NCI-H146 (cell line): ENCODE data around the gene ASGR1.
A peak's percentile ranks its signal among the peaks of the same experiment; 100 is the strongest.
"Not testable (repeated sequence)": the region's sequence is repeated elsewhere in the genome, so short reads cannot be mapped to it uniquely, and the experiment has no call there.

Source experiments
- DNase-seq: peaks from one replicate; lab custom pipeline; 2025; lab: John Stamatoyannopoulos, UW

Gene ASGR1

DNA sequence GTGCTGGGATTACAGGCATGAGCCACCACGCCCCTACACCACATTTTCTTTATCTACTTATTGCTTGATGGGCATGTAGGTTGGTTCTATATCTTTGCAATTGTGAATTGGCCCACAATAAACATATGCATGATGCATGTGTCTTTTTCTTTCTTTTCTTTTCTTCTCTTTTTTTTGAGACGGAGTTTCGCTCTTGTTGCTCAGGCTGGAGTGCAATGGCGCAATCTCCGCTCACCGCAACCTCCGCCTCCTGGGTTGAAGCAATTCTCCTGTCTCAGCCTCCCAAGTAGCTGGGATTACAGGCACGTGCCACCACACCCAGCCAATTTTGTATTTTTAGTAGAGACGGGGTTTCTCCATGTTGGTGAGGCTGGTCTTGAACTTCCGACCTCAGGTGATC is 20.7 kb downstream of the ASGR1 start:
- DNase-seq, result not testable (repeated sequence)

DNA sequence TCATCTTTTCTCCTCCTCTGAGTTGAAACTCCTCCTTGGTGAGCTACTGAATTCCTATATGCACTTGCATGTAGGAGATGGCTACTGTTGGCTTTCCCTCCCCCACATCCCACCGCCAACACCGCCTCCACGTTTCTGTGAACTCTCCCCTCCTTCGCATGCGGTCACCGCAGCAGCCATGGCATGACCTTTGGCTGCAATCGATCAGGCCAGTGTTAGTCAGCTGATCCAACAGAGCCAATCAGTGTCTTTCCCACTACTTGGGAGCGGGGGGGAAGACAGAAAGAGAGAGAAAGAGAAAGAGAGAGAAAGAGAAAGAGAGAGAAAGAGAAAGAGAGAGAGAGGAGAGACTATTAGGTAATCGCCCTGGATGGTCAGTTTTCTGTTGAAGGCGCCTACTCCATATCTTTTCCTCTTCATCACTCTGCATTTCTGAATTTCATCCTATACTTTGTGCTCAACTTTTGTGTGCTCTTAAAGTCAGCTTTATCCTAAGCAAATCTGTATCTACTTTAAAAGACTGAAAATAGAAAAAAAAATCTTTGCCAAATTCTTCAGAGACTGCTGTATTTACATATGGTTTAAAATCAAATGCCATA is 22.7 kb downstream of the ASGR1 start:
- DNase-seq, result no peak

DNA sequence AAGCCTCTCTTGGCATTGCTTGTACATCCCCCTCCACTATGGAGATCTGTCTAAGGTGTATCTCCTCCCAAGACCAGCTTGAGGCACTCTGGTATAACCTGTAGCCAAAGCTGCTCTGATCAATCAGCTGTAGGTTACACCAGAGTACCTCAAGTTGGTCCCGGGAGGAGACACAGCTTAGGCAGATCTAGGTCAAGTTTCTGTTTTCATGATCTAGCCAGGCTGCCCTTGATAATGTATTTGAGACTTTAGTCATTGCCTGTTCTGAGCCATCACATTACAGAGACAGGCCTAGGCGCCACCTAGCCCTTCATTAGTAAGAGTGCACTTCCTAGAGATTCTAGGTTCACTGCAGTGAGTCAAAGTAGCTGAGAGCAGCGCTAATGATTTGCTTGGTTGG is 31.4 kb downstream of the ASGR1 start:
- no peak for DNase-seq

DNA sequence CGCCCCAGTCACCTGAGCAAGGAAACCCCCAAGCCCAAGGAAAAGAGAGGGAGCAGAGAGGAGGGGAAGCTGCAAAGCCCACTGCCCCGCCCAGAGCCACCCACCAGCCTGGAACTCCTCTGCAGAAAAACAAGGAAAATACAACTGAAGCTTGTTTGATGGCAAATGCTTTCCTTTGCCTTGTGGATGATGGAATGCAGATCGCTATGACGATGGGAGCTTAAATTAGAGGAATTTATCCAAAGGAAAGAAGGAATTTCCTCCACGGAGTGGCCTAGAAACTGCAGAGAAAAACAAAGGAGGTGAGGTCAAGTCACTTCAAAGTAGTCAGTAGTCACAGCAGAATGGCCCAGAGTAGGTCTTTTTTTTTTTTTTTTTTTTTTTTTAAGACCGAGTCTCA is 33.1 kb downstream of the ASGR1 start:
- no peak for DNase-seq

- no peak for DNase-seq
Measured at GRCh38 chr17:7144213-7144612, 35.0 kb downstream of the ASGR1 start.

DNA sequence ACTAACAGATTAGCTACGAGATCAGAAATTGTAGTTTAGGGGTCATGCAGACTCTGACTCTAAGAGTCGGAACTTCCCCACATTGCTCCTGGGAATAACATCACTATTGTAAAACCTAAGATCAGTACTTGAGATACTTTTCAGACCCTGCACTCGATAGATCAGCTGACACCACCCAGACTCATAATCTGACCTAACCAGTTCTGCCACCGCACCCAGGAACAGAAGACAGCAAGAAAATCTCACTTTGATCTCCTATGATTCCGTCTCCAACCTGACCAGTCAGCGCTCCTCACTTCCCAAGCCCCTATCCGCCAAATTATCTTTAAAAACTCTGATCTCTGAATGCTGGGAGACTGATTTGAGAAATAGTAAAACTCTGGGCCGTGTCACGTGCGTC is 37.3 kb downstream of the ASGR1 start:
- DNase-seq, result no peak

DNA sequence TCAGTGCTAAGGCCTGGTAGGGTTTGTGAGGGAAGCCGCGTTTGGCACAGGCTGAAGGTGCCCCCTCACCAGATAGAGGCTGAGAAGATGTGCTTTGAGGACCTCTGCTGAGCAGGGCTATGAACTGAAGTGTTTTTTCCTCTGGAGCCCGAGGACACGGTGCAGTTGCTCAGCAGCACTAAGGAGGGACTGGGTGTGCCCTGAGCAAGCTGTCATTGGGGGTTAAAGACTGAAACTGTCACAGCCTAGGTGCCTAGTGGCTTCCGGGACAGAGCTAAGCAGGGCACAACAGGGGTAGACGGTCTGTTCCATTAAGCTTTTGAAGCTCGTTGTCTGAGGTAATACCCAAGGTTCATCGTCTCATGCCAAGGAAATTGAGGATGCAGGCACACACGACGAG is 39.8 kb downstream of the ASGR1 start:
- DNase-seq, result no peak

DNA sequence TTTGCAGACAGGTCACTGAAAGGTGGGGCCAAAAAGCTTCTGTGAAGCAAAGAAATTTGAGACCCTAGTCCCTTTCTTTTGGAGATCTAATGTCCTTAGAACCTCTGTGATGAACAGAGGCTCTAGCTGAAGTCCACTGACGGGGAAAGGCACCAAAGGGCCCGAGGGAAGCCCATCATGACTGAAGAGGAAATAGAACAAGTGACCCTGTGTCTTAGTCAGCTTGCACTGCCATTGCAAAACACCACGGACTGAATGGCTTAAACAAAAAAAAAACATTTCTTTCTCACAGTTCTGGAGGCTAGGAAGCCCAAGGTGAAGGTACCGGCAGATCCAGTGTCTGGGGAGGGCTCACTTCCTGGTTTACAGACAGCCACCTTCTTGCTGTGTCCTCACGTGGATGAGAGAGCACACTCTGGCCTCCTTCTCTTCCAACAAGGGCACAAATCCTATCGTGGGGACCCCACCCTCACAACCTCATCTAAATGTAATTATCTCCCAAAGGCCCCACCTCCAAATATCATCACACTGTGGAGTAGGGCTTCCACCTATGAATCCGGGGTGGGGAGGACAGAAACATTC is 40.3 kb downstream of the ASGR1 start:
- DNase-seq, result no peak

- DNase-seq, result no peak
Measured at GRCh38 chr17:7137171-7137943, 41.8 kb downstream of the ASGR1 start.

DNA sequence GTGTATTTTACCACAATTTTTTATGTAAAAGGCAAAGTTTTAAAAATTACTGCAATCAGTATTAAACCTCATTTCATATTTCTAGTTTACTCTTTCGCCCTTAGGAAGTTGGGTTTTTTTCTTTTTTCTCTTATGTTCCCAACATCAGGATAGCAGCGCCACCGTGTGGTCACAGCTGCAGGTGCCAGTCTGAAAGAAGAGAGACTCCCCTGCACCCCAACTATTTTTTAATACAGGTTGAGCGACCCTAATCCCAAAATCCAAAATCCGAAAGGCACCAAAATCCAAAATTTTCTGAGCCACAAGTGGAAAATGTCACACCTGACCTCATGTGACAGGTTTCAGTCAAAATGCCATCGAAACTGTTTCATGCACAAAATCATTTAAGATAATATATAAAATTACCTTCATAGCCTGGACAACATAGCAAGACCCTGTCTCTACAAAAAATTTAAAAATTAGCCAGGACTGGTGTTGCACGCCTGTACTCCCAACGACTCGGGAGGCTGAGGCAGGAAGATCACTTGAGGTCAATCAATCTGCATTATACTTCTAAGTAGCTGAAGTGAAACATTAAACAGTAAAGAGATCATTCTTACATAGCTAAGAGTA is 42.8 kb downstream of the ASGR1 start:
- peak; percentile 52 for DNase-seq

DNA sequence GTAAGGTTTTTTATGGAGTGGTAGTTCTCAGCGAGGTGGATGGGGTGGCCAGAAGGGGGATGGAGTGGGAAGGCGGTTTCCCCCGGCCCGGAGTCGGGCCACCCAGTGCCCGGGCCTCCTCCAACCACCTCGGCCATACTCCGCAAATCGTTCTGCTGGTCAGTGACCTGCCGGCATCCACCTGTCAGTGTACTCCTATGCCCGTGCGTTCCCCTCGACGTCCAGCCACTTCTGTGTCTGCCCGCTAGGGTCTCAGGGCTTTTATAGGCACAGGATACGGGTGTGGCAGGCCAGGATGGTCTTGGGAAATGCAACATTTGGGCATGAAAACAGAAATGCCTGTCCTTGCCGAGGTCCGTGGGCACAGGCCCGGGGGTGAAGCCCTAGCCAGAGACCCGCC is 45.3 kb downstream of the ASGR1 start:
- DNase-seq, result no peak

- no peak for DNase-seq
Measured at GRCh38 chr17:7133424-7133823, 45.7 kb downstream of the ASGR1 start.

GRCh38 chr17:7132511-7133094 is 46.6 kb downstream of the ASGR1 start:
- DNase-seq, result no peak

DNA sequence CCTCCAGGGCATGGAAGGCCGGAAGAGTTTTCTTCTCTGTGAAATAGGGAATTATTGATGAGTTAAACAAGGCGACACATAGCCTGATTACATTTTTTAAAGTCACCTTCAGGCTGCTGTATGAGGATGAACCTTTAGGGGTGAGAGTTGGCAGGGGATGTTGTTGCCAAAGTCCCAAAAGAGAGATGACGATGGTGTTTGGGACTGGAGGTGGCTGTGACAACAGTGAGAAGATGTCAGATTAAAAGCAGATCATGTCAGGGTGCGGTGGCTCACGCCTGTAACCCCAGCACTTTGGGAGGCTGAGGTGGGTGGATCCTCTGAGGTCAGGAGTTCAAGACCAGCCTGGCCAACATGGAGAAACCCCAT is 47.8 kb downstream of the ASGR1 start:
- no peak for DNase-seq

- DNase-seq, result no peak
Measured at GRCh38 chr17:7130621-7131422, 48.3 kb downstream of the ASGR1 start.

- no peak for DNase-seq
Measured at GRCh38 chr17:7129311-7129710, 49.9 kb downstream of the ASGR1 start.

GRCh38 chr17:7128160-7128559 is 51.0 kb downstream of the ASGR1 start:
- DNase-seq, result no peak

GRCh38 chr17:7127501-7127900 is 51.7 kb downstream of the ASGR1 start:
- DNase-seq, result not testable (repeated sequence)

- DNase-seq, result not testable (repeated sequence)
Measured at GRCh38 chr17:7126386-7126785, 52.8 kb downstream of the ASGR1 start.

DNA sequence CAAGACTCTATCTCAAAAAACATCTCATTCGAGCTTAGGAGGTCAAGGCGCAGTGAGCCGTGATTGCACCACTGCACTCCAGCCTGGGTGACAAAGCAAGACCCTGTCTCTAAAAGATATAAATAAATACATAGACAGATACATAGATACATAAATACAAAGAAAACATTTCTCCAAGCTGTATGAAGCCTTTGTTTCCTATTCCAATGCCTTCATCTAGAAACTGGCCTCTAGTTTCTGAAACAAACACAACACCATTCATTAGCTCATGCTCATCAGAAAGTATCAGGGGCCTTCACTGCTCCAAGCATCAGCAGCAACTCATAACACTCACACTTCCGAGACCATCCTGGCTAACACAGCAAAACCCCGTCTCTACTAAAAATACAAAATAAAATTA is 54.2 kb downstream of the ASGR1 start:
- DNase-seq, result no peak

DNA sequence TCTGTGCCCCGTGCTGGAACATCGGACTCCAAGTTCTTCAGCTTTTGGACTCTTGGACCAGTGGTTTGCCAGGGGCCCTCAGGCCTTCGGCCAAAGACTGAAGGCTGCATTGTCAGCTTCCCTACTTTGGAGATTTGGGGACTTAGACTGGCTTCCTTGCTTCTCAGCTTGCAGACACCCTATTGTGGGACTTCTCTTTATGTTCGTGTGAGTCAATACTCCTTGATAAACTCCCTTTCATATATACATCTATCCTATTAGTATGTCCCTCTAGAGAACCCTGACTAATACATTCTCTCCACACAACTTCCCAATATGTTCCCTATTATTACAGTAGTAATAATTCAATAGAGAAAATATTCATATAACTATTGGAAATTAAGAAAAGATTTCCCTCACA is 55.3 kb downstream of the ASGR1 start:
- DNase-seq, result no peak
